NOMO-1 treated with DMSO at 0.1 percent for 48 hours (cell line): ENCODE data around the gene TNS3.

Experiments
- DNase-seq: peaks from one replicate; lab custom pipeline; 2025; ENCODE audit not compliant: unreplicated experiment; lab: John Stamatoyannopoulos, UW

The TNS3 gene

DNA sequence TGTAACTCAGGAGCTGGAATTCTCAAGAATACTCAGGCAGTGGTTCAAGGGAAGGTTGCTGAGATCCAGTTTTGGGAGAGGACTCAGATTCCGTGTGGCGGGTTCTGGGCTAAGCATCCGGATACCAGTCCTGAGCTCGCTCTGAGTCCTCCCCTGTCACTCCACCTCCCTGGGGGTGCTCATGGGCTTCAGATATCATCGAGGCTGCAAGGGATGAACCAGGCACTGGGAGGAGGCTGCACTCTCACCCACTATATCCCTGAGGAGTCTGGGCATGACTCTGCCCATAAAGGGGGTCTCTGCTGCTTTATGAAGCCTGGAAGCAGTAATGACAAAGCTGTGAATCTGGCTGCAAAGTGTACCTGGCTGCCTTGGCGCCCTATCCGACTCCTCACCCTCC, 188.5 kb downstream of the TNS3 start:
- no peak for DNase-seq

- no peak for DNase-seq
Observed at GRCh38 chr7:47392241-47392759, 189.6 kb downstream of the TNS3 start.

DNA sequence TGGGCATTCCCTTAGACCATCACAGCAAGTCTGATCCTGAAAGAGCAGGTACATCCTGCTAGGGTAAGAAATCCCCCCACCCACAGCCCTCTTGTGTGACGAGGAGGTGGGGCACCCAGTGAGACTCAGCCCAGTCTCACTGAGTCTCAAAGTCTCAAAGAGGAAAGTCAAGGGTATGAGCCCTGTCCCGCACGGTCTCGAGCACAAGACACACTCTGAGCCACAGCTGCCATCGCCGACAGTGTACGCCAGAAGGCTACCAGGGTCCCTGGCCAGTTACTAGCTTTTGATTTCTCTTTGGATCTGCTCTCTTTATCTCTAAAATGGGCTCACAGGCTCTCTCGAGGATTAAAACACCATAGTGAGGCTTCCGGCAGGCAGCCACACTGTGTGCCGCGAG, 190.2 kb downstream of the TNS3 start:
- DNase-seq: no peak

DNA sequence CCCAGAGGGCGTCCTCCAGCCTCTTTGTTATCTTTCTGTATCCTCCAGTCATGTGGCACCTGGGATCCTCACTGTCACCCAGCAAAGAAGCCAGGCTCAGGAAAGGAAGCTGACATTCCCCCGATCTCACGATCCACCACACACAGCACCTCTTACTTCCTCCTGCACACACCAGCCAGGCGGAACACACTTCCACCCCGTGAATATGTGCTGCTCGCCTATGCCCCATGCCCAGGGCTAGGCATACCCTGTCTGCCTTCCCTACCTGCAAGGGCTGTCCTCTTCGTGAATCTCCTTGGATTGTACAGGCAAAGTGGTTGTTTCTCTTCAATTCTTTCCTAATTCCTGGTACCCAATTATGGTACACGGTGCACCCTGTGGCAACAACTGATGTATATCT, 191.0 kb downstream of the TNS3 start:
- no peak for DNase-seq

- no peak for DNase-seq
Observed at GRCh38 chr7:47389923-47390630, 191.8 kb downstream of the TNS3 start.

GRCh38 chr7:47389171-47389922, 192.6 kb downstream of the TNS3 start:
- DNase-seq: no peak

DNA sequence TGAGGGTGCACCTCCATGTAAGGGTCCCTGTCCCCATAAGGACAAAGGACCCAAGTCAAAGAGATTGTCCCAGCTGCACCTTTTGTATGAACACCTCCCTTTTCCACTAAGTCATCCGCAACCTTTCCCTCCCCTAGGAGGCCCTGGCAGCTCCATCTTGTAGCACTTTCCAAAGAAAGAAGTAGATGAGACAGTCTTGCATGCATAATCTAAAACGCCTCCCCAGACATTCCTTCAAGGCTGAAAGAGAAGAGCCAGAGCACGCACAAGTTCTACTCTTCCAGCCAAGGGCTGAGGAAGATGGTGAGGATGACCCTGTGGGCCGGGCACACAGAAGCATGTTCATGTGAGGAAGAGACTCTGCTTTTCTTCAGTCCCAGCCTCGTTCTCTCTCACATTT, 194.4 kb downstream of the TNS3 start:
- no peak for DNase-seq

GRCh38 chr7:47386273-47386835, 195.6 kb downstream of the TNS3 start:
- DNase-seq: no peak

DNA sequence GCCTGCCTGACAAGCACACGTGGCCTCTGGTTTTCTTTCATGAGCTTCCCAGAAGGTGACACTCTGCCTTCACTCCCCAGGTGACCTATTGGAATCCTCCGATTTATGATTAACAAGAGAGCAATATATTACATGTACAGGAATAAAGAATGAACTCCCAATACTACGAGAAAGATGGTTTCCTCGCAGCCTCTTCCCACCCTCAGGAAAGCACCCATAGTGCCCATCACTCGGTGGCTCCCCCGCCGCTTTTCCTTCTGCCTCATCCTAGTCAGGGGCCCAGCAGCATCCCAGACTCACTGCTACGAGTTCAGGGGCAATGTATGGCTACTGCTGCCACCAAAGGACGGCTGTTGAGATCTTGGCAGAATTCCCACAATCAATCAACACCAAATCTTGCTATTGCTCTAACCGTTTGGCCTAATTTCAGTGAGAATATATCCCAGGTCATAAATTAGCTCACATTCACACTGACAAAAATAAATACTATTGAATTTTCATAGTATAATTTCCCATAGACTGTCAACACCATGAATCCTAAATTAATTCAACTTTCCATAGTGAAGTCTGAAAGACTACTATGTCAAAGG, 196.3 kb downstream of the TNS3 start:
- no peak for DNase-seq

GRCh38 chr7:47384755-47385535, 197.0 kb downstream of the TNS3 start:
- no peak for DNase-seq

DNA sequence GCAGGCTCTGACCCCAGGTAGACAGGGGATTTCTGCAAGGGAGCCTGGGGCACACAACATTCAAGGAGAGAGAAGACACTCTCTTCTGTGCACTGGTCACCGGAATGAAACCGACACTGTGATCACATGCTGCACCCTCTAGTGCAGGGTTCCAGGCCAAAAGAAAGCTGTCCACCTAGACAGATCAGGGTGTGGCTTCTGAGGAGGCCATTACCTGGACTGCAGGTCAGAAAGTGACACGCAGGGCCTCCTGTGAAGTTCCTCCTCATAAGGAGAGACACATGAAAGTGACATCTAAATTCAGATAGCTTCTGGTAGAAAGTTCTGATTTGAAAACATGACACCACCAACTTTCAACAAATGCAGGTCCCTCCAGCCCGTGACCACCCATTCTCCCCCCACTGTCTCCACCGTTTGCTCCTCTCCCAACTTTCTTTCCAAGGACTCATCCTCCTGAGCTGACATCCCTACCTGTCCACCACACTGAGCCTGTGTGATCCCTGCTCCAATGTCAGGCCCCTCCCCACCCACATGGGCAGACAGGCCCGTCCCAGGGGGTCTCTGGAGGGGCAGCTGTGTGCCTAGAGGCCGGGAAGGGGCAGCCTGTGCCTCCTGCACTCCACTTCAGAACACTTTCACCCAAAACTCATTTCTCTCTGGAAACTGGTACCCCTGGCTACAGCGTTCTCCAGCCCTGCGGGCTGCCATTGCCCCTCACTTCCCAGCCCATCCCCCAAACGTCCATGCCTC, 198.0 kb downstream of the TNS3 start:
- no peak for DNase-seq

GRCh38 chr7:47383072-47383471, 198.8 kb downstream of the TNS3 start:
- no peak for DNase-seq

DNA sequence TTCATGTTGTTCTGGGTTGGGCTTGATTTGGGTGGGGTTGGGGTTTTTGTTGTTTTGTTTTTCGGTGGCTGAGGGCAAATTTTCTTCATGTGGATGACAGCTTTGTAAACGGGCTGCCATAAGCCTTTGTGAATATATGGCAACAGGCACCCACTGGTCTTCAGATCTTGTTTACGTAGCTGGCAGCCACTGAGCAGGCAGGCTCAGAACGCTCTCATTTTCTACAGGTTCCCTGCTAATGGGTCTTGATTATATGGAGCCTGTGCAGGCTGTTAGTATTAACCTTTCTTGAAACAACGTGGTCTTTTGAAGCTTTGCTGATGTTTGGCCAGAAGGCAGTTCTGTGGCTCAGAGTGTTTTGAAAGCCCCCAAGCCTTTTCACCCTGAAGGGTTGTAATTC, 199.7 kb downstream of the TNS3 start:
- no peak for DNase-seq

- no peak for DNase-seq
Observed at GRCh38 chr7:47381134-47381495, 200.8 kb downstream of the TNS3 start.

DNA sequence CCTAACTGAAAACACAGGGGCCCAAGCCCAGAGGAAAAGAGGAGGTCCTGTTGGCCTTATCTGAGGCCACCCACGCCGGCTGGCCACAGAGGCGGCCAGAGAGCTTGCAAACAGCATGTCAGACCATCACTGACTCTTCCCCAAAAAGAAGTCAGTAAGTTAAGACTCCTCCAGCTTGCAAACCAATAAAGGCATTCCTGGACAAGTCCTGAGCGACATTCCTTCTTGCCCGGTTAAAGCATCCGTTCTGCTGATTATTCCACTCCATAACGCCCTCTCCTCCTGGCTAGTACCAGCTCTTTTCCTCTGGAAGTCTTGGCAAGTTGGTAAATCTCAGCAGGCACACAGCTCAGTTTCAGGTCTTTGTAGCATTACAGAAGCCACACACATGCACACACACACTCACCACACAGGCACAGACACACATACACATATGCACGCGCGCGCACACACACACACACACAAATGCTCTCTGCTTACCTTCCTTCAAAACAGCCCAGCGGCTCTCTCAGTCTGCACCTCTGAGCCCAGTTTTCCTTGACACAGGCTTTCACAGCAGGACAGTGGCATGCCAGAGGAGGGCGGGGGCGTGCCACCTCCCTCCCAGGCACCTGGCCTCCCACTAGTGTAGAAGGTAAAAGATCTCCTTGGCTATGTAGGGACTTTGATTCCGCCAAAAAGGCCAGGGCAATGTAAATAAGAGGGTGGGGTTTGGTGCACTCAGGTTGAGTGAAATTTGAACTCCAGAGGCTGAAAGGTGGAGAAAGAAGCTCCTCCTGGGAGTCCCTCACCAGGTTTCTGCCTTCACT, 201.4 kb downstream of the TNS3 start:
- no peak for DNase-seq

DNA sequence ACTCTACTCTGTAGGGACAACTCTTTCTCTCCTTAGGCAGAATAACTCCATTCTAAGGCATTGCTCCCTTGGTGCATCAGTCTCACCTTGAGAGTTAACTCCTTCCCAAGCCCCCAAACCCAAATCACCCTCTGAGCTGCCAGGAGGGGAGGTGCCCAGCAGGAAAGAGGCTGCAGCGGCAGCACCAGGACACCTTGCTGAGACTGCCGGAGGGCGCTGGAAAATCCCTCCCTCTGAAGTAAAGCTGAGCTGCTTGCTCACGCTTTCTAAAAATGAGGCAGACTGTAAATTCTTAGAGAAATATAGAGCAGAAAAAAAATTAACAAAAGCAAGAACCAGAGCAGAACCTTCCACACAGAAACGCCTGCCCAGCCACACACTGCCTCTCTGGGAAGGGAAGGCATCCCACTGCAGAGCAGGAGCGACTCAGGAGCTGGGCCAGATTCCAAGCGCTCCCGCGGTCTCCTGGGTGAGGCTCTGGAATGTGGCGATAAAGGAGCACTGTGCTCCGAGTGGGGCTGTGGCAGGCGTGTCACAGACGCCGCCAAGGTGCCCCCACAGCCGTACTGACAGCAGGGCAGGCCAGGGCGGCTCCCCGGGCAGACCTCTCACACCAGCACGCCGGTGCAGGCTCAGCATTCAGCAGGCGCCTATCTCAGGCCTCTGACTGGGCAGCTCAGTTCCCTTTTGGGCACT, 202.1 kb downstream of the TNS3 start:
- DNase-seq: no peak

- DNase-seq: no peak
Observed at GRCh38 chr7:47378728-47379395, 203.0 kb downstream of the TNS3 start.

- no peak for DNase-seq
Observed at GRCh38 chr7:47377741-47378140, 204.2 kb downstream of the TNS3 start.
